Tibial nerve (tissue), 4 donors: ENCODE data around the gene EFCAB11. TPM values are rescaled to one million over a fixed set of nuclear protein-coding genes. Genes with fewer than 3 reads are reported as not detected.

Source experiments
- DNase-seq, 2 donors: peaks; one replicate each; pipeline ENCODE4 v3.0.0-alpha.2; 2019; ENCODE audit warnings: low spot score in 2 of 2
- H3K27ac ChIP-seq, 4 donors: fragments of 200-600 bp; sonication (generic) in 3 of 4; one replicate each; pipeline ENCODE4 v1.5.1; 2017 to 2019; ENCODE audit warnings: mild to moderate bottlenecking in 1 of 4
- H3K27me3 ChIP-seq, 2 donors: fragments of 200-600 bp; sonication (generic) in 1 of 2; one replicate each; pipeline versions ENCODE4 v1.5.1 to v1.6.0; 2017 to 2019
- H3K36me3 ChIP-seq, 3 donors: fragments of 200-600 bp; sonication (generic); one replicate each; pipeline ENCODE4 v1.5.1; 2018 to 2019
- H3K4me1 ChIP-seq, 4 donors: fragments of 200-600 bp; sonication (generic) in 3 of 4; one replicate each; pipeline ENCODE4 v1.5.1; 2017 to 2019
- H3K4me3 ChIP-seq, 4 donors: fragments of 200-600 bp; sonication (generic) in 3 of 4; one replicate each; pipeline ENCODE4 v1.5.1; 2017 to 2019; ENCODE audit warnings: mild to moderate bottlenecking in 1 of 4, moderate library complexity in 1 of 4
- H3K9me3 ChIP-seq, 4 donors: fragments of 200-600 bp; sonication (generic) in 3 of 4; one replicate each; pipeline ENCODE4 v1.5.1; 2017 to 2019
- CTCF ChIP-seq, 5 experiments: fragments of 200-600 bp in 3 of 5; fragments of 450-650 bp in 2 of 5; sonication (generic) in 3 of 5; IDR thresholded peaks; one replicate each; pipeline ENCODE4 v1.5.1; 2016 to 2019; ENCODE audit warnings: antibody characterized with exemption in 5 of 5, mild to moderate bottlenecking in 3 of 5, moderate library complexity in 2 of 5
- EP300 ChIP-seq, 2 donors: sonication (generic); formaldehyde crosslinking; IDR thresholded peaks; one replicate each; pipeline ENCODE4 v1.6.1; 2017; ENCODE audit warnings: antibody characterized with exemption in 2 of 2, mild to moderate bottlenecking in 1 of 2
- POLR2A ChIP-seq, 2 donors: fragments of 450-650 bp; IDR thresholded peaks; one replicate each; pipeline ENCODE4 v1.6.1; 2017; ENCODE audit warnings: antibody characterized with exemption in 2 of 2, mild to moderate bottlenecking in 2 of 2, moderate library complexity in 2 of 2
- WGBS, 2 donors: methylation state at CpG; one replicate each; pipeline ENCODE4 v1.1.5; 2018; 5-methylcytosine and 5-hydroxymethylcytosine counted together
- total RNA-seq, 4 donors: library from RNA; depleted of rRNA; stranded (reverse); fragments of >200 nt; gene quantifications; one replicate each; pipeline ENCODE4 v1.1.0, GENCODE V29; 2016

EFCAB11 gene
- total RNA-seq, 4 donors from 2014 or later = 2.2 to 7.8 (median 4.4) TPM

- no peak for TF ChIP-seq POLR2A (IDR thresholded peaks at IDR 0.05)
- no peak for TF ChIP-seq EP300 (IDR thresholded peaks at IDR 0.05)
- TF ChIP-seq CTCF (IDR thresholded peaks at IDR 0.05) = no peak
- Histone ChIP-seq H3K9me3 (peaks cover 0 to 7% (median 0%) of the 10 kb centered on the region in 4 donors), H3K27ac (no peak overlapping the region), H3K27me3 (no peaks in the 10 kb centered on the region), H3K36me3 (peaks cover 0 to 8% (median 0%) of the 10 kb centered on the region in 3 donors), H3K4me1 (no peaks in the 10 kb centered on the region), H3K4me3 (no peak overlapping the region)
- no peak for DNase-seq
- WGBS, 2 donors = 74 to 84% methylated on average over 4 of the region's 4 CpGs
Observed at GRCh38 chr14:89858089-89858488, 96.4 kb downstream of the EFCAB11 start.

- Histone ChIP-seq H3K9me3 (peaks cover 0 to 7% (median 0%) of the 10 kb centered on the region in 4 donors), H3K27me3 (no peaks in the 10 kb centered on the region), H3K4me3 (no peak overlapping the region), H3K4me1 (no peaks in the 10 kb centered on the region), H3K36me3 (peaks cover 0 to 7% (median 0%) of the 10 kb centered on the region in 3 donors), H3K27ac (no peak overlapping the region)
- 98 to 100% methylated on average over 1 of the region's 1 CpG for WGBS, 2 donors
- DNase-seq = no peak
- TF ChIP-seq CTCF (IDR thresholded peaks at IDR 0.05) = no peak
- no peak for TF ChIP-seq POLR2A (IDR thresholded peaks at IDR 0.05)
- no peak for TF ChIP-seq EP300 (IDR thresholded peaks at IDR 0.05)
Observed at GRCh38 chr14:89856871-89857345, 97.6 kb downstream of the EFCAB11 start.

- Histone ChIP-seq H3K27ac (no peak overlapping the region), H3K36me3 (no peaks in the 10 kb centered on the region), H3K9me3 (peaks cover 0 to under 1% (median 0%) of the 10 kb centered on the region in 4 donors), H3K4me3 (no peak overlapping the region), H3K27me3 (no peaks in the 10 kb centered on the region), H3K4me1 (peaks cover 0 to 3% (median 2%) of the 10 kb centered on the region in 4 donors)
- TF ChIP-seq POLR2A (IDR thresholded peaks at IDR 0.05) (no peak), EP300 (IDR thresholded peaks at IDR 0.05) (no peak), CTCF (IDR thresholded peaks at IDR 0.05) (no peak)
- no peak for DNase-seq
- 87 to 88% methylated on average over 8 of the region's 8 CpGs for WGBS, 2 donors
Observed at GRCh38 chr14:89855961-89856656, 98.4 kb downstream of the EFCAB11 start.

GRCh38 chr14:89853936-89854693, 100.4 kb downstream of the EFCAB11 start:
- Histone ChIP-seq H3K27me3 (no peaks in the 10 kb centered on the region), H3K9me3 (no peaks in the 10 kb centered on the region), H3K27ac (no peak overlapping the region), H3K4me1 (peaks cover 0 to 6% (median 2%) of the 10 kb centered on the region in 4 donors), H3K4me3 (no peak overlapping the region), H3K36me3 (no peaks in the 10 kb centered on the region)
- WGBS, 2 donors = 72 to 86% methylated on average over 8 of the region's 8 CpGs
- no peak for DNase-seq
- TF ChIP-seq CTCF (IDR thresholded peaks at IDR 0.05) (no peak), POLR2A (IDR thresholded peaks at IDR 0.05) (no peak), EP300 (IDR thresholded peaks at IDR 0.05) (no peak)

GRCh38 chr14:89851106-89851505, 103.4 kb downstream of the EFCAB11 start:
- Histone ChIP-seq H3K27ac (no peak overlapping the region), H3K9me3 (no peaks in the 10 kb centered on the region), H3K36me3 (no peaks in the 10 kb centered on the region), H3K4me3 (no peak overlapping the region), H3K4me1 (peaks cover 0 to 6% (median 2%) of the 10 kb centered on the region in 4 donors), H3K27me3 (no peaks in the 10 kb centered on the region)
- 19 to 26% methylated on average over 1 of the region's 1 CpG for WGBS, 2 donors
- DNase-seq = no peak
- TF ChIP-seq EP300 (IDR thresholded peaks at IDR 0.05) (no peak), CTCF (IDR thresholded peaks at IDR 0.05) (no peak), POLR2A (IDR thresholded peaks at IDR 0.05) (no peak)
